Caki2 (cell line): ENCODE measurements around the gene SNX20. TPM values are rescaled to one million over a fixed set of nuclear protein-coding genes. Genes with fewer than 3 reads are reported as not detected.

ENCODE experiments used
- DNase-seq: peaks from one replicate; pipeline ENCODE4 v3.0.0-alpha.2; 2015; ENCODE audit warnings: low read depth
- in situ Hi-C: cut with HindIII; loops from 2 replicates; pipeline ENCODE4 v1.10.0; 2016; ENCODE audit warnings: low sequenced_read_pairs, low pct_unique_long_range_greater_than_20kb, mixed read lengths
- total RNA-seq: library from RNA; depleted of rRNA; stranded (reverse); fragments of >200 nt; shearing (Covaris generic); gene quantifications from 2 replicates; pipeline ENCODE4 v1.2.3, GENCODE V29; 2014; ENCODE audit warnings: low replicate concordance

The SNX20 gene
- total RNA-seq, 1 experiment from 2014 or later: not detected

DNA sequence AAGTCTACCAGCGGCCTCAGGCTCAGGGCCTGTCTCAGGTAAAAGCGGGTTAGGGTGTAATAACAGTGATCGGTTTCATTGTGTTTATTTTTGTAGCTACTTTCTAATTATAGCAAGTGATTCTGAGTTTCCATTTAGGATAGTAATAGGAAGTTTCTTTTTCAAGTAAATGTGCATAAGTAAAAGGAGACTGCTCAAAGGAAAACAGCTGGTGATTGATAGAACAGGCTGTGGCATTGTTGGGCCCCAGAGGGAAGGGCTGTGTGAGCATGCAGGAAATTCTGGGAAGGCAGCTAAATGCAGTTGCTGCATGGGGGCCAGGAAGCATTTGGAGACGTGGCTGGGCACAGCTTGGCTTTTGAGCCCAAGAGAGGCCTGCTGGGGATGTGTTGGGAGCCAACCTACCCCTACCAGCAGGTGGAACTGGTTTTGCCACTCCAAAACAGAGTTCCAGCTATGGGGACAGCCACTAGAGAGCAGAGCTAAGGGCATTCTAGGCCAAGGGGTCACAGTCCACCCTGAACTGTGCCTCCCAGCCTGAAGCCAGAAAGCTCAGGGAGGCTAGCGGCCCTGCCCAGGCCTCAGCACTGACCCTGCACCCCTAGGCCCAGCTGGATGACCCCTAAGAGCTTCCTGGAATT lies 12.6 kb downstream of the SNX20 start:
- DNase-seq: no peak
- in situ Hi-C loops: no loop called here

DNA sequence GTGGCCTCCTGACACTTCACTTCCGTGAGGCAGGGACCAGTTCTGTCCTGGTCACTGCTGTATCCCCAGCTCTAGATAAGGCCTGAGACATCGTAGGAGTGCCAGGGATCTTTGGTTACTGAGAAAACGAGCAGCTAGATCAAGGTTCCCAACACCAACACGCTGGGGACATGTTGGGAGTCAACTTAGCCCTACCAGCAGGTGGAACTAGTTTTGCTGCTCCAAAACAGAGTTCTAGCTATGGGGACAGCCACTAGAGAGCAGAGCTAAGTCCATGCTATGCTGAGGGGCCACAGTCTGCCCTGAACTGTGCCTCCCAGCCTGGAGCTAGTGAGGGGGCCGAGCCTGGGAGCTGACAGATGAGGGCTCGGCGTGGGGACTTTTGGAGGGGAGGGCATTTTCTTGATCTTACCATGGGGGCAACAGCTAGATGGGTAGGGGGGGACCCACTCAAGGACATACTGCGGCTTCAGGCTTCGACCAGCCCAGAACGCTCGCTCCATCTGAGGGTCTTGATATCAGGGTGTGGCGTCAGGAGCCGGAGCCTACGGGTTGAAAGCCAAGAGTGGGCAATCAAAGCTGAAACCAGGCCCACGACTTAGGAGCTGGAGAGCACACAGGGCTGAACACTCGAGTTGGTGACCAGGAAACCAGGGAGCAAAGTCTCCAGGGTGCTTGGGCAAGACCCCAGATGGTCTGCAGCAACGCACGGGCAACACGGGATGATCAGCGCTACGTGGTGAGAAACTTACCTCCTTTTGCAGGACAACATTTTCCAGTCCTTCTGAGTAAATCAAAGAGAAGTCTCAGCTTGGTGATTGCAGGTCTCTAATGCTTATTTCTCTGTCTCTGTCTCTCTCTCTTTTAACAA lies 13.4 kb downstream of the SNX20 start:
- in situ Hi-C loops: no loop called here
- DNase-seq: no peak

DNA sequence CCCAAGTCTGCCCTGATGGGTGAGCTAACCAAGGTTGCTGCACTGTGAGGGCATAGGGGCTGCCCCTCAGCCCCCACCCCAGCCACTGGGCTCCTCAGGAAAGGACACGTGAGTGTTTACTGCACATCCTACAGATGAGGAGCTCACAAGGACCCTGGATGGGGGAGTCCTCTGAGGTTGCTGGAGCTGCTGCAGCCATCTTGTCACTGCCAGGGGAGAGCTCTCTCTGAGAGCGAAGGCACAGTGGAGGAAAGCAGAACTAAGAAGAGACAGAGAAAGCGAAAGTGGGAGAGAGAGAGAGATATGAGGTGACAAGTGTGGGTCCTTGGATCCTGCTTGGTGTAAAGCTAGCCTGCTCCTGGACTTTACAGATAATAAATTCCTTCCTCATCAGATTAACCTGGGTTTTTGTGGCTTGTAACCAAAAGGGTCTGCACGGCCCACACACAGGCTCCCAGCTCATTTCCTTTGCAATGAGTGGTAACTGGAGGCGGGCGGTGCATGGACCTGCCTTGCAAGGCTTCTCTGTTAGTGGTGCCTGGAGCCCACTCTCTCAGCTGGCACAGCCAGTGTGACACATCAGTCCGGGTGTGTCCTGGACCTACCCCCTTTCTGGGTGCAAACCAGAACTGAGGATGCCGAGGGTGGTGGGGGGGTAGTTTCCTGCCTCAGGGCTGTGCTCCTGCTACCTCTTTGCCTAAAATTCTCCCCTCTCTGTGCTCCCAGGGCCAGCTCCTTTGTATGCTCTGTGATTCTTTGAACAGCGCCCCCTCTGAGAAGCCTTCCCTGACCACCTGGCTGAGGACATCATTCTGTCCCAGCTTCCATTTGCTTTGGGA lies 14.2 kb downstream of the SNX20 start:
- DNase-seq: no peak
- in situ Hi-C loops: no loop called here

DNA sequence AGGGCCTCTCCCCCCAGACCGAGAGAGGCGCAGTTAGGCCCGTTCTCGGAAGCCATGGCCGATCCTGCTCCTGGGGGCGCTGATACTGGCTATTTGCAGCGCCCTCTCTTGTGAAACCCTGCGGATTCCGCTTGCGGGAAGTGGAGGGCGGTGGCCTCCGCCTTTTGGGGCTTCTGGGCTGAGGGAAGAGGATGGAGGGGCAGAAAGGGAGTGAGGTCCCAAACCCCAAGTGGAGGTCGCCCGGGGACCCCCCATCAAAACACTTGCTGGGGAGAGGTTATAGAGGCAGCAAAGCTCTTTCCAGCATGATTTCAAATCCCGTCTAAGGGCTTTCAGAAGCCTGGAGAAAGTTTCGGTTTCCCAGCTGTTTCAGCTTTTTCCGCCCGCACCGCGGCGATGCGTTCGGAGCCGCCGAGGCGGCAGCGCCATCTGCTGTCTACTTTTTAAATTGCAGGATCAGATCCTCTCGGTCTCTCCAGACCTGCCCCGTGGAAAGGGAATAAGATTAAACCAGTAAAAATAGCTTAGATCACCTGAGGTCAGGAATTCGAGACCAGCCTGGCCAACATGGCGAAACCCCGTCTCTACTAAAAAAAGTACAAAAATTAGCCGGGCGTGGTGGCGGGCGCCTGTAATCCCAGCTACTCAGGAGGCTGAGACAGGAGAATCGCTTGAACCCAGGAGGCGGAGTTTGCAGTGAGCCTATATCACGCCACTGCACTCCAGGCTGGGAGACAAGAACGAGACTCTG lies 15.8 kb downstream of the SNX20 start:
- DNase-seq: peak; percentile 37
- in situ Hi-C loops: no loop called here

DNA sequence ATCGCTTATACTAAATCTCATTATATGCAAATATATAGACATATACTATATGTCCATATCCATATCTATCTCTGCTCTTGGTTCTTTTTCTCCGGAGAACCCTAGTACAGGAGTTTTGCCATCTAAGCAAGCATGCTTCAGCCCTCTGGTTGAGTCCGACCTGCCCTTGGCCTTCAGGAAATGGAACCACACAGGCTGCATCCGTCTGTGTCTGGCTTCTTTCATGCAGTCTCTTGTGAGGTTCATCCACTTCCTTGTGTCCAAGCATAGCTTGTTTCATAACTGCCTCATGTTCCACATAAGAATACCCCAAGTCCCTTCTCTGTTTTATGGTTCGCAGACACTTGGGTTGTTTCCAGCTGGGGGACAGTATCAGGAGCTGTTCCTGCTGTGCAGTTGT lies 16.8 kb downstream of the SNX20 start:
- in situ Hi-C loops: no loop called here
- DNase-seq: no peak

DNA sequence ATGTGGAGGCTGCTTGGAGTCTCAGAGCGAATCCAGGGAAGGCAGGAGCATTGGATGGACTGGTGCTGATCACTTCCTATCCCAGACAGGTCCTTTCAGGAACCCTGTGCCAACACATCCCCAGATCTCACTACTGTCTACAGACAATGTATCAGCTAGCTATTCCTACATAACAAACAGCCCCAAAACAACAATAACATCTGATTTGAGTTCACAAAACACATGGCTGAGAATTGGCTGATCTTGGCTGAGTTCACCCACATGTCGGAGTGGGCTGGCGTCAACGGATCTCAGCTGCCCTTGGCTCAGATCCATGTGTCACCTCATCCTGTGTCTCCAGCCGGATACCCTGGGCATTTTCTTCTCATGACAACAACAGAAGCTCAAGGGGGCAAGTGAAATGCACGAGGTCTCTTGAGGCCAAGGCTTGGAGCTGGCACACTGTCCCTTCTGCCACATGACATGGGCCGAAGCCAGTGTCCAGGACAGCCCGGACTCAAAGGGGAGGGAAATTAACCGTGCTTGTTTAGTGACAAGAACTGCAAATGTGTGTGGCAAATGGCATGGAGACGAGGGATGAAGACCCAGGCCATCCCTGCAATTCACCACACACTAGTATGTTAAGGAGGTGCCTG lies 18.7 kb downstream of the SNX20 start:
- in situ Hi-C loops: no loop called here
- DNase-seq: no peak

DNA sequence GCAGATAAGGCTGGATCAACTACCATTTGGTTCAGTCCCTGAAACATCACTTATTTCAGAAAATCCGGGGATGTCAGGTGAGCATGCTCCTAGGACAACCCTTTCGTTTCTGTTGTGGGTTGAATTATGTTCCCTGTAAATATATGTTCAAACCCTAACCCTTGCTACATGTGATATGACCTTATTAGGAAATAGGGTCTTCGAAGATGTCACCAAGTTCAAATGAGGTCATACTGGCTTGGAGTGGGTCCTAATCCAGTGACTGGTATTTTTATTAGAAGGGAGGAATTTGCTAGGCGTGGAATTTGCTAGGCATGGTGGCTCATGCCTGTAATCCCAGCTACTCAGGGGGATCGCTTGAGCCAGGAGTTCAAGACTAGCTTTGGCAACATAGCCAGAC lies 21.3 kb downstream of the SNX20 start:
- no peak for DNase-seq
- in situ Hi-C loops: no loop called here

DNA sequence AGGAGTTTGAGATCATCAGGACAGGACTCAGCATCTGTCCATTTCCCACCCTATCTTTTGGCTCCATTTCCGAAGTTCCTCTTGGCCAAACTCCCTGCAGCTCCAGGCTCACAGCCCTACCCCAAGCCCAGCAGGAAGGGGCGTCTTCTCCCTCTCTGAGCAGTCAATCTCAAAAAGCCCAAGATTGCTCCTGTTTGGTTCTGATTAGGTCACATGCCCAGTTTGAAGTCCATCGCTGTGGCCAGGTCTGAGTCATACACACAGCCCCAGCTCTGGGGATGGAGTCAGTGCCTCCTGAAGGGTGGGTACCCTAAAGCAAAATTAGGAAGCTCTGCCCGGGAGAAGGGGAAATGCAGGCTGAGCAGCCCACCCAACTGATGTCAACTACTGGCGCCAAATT lies 23.9 kb downstream of the SNX20 start:
- DNase-seq: no peak
- in situ Hi-C loops: no loop called here

DNA sequence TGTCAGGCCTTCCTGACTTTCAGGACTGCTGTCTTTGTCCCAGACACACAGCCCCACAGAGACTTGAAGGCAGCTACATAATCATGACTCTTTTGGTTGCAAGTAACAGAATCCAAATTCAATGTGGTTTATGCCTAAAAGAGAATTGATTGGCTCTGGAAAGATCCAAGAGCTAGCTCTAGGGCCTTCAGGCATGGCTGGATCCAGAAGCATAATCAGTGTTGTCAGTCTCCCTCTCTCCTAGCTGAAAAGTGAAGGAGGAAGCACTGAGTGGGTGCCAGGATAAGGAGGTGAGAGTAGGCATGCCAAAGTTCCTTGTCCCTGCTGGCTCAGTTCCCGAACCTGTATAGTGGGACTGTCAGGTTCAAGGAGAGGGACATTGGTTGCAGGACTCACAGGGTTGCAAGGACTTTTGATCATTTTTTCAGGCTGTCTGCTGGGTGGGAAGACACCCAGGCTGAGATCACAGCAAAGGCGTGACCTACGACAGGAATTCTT lies 25.5 kb downstream of the SNX20 start:
- DNase-seq: no peak
- in situ Hi-C loops: no loop called here

DNA sequence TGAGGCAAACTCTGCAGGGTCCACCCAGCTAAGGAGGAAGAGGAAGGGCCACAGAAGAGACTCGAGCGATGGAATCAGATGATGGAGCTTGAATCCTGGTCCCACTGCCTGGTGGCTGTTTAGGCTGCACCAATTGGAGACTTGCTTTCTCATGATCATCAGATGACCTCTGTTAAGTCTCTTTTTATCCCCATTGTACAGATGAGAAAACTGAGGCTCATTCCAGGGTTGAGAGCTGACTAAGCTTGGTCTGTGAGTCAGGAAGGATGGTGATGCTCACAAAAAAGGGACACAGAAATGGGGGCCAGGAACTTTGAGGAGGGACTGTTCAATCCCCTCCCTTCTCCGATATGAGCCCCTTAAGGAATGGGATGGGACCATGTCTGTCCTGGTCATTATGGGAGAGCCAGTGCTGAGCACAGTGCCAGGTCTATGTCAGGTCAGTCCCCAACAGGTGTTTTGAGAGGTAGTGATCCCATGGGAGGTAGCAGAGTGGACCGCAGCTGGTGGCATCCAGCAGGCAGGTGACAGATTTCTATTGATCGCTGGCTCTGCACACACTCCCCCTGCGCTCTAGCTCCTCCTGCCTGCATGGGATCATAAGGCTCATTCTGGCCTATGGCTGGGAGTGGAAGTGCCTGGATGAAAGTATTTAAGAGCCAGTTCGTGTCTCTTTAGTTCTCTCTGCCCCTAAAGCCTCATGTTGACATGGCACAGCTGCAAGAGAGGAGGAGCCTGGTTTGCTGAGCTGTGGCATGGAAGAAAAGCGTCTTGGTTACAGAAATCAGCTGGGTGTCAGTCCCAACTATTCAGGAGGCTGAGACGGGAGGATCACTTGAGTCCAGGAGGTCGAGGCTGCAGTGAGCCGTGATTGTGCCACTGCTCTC lies 27.2 kb downstream of the SNX20 start:
- in situ Hi-C loops: no loop called here

DNA sequence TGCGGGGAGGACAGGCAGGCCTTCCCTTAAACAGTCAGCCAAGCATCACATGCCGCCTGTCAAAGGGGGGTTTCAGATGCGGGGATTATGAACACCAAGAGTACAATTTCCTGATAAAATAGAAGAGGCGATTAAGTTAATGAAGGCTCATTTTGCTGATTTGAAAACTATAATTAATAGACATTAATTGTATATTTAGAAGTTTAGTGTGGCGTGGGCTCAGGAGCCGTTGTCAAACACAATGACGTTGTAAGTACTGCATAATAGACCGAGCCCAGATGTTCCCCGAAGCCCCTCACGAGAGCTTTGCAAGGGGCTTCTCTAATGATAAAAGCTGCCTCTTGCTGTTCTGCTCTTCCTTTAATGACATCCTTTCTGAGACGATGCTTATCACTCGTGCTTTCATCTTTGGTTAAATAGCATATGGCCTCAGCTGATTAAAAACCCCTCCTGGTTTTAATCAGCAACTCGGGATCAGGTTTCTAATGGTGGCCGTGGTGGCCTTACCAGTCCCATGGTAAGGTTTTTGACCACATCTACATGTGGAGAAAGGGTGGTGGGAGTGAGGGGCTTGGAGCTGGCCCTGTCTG lies 28.2 kb downstream of the SNX20 start:
- in situ Hi-C loops: no loop called here

More for the DNA sequence above, 27.2 kb downstream of the SNX20 start:
- no peak for DNase-seq

DNA sequence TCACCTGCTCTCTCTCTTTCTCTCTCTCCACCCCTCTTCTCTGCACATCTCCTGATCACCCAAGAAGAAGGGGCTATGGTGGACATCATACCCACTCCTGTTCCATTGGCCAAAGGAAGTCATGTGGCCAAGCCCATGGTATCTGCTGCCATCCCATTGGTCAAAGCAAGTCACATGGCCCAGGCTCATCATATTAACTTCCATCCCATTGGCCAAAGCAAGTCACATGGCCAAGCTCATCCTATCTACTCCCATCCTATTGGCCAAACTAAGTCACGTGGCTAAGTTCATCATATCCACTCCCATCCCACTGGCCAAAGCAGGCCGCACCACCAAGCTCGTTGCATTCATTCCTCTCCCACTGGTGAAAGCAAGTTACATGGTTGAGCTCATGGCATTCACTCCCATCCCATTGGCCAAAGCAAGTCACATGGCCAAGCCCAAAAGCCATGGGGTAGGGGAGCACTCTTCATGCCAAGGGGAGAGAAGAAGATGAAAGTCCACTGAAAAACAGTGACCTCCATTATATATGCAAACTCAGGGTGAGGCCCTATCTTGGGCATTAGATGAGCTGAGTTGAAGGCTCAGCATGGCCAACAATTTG lies 29.2 kb downstream of the SNX20 start:
- DNase-seq: no peak
- in situ Hi-C loops: no loop called here

More for the DNA sequence above, 28.2 kb downstream of the SNX20 start:
- no peak for DNase-seq

DNA sequence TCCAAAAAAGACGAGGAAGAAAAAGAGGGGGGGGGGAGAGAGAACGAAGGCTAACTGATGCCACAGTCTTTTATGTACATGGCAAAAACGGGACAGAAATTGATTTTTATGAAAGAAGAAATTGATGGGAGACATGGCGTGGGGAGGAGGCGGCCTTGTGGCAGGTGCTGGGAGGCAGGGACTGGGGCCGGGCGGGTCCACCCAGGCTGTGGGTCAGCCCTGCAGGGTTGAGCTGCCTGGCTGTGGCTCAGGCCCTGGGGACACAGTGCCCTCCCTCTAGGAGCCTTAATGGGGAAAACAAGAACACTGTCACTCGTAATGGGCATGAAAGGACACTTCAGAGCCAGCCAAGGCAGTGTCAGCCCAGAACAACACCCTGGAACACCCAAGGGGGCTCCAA lies 34.8 kb downstream of the SNX20 start:
- in situ Hi-C loops: no loop called here
- no peak for DNase-seq

DNA sequence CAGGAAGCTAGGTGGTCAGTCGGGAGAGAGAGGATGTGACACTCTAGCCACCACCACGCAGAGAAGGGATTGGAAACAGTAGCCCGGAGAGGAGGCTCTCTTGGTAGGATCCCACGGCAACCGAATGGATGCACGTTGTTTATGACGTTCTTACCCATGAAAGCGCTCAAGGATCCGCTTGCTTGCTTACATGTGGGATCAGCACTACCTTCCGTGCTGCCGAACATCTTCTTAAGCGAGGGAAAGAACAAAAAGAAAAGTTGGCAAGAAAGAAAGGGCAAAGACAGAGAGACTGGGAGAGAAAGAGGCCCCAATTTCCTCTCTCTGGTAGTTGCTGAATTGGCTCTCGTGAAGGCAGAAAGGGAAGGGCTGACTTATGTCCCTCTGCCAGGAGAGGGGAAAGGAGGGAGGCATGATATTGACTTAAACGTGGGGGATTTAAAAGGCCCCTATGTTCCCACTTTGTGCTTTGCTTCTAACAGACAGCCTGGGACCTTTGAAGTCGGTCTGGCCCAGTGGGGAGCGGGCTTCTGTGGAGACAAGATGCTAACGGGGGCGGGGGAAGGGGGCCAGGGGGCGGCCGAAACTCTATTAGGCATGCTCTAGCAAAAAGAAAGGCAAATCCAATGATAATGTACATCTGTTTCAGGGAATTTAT lies 35.4 kb downstream of the SNX20 start:
- in situ Hi-C loops: no loop called here
- no peak for DNase-seq

DNA sequence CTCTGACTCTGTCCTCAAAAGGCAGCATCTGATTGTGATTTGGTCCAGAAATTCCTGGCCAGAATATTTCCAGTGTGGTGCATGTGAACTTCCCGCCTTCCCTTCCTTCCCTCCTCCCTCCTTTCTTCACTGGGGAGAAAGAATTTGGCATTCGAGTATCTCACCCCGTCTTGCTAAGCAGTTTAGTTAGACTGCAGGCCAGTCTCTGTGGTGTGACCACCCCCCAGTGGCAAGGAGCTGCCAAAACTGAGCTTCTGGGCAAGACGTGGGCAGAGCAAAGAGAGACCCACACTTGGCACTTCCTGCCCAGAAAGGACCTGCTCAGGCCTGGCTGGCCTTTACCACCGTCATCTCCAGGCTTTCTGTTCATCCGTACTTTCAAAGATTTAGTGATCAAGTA lies 36.4 kb downstream of the SNX20 start:
- in situ Hi-C loops: no loop called here

DNA sequence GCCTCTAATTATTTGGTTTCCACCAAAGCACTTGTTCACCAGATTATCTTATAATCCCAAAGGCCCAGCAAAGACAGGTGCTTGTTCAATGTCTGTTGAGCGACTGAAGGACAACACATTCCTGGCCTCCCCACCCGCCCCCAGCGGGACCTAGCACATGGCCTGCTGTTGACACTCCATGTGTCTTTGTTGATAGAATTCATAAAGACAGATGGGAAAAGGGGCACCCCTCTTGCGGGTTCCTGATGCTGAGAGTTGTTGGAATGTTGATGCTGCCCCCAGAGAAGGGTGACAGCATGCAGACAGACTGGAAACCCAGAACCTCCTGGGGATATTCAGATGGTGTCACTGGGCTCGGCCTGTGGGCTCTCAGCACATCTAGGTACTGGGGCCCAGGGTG lies 36.9 kb downstream of the SNX20 start:
- in situ Hi-C loops: no loop called here
- DNase-seq: no peak

More for the DNA sequence above, 36.4 kb downstream of the SNX20 start:
- DNase-seq: no peak
